GM12801 (cell line): ENCODE results near the gene DAZAP1.

ENCODE experiments used
- TF ChIP-seq, protein P1 (sequence below): IDR thresholded peaks from one replicate; pipeline ENCODE4 v1.5.1; 2011; ENCODE audit warnings: control low read depth; ENCODE audit not compliant: insufficient read length; ENCODE audit errors: extremely low read depth

The DAZAP1 gene

DNA sequence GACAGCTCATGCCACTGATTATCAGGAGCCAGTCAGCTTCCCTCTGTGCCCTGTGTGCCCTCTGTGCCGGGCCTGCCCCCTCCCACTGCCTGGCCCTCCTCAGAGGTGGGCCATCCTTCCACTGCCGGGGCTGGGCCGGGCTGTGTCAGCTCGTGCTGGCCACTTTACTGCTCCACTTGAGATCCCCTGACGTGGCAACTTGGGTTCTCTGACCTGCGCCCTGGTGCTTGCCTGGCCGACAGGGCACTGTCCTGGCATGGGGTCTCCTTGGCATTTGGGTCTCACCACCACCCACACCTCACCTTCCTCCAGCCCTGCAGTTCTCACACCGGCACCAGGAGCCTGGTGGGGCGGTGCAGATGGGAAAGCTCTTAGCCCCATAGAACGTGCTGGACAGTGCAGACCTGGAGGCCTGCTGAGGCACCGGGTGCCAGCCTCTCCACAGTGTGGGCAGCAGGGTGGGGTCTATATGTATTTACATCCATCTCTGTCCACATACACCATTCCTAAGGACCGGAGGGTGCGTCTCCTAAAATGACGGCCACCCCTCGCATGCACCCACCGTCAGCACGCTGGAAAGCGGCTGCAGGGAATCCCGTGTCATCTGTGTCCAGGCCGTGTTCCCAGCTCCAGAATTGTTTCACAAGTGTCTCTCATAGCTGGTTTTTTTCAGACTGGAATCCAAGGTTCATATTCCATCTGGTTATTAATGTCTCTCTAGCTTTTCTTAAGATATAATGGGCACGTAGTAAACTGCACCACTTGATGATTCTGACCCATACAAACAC, 11.8 kb downstream of the DAZAP1 start:
- TF ChIP-seq, protein P1, sequence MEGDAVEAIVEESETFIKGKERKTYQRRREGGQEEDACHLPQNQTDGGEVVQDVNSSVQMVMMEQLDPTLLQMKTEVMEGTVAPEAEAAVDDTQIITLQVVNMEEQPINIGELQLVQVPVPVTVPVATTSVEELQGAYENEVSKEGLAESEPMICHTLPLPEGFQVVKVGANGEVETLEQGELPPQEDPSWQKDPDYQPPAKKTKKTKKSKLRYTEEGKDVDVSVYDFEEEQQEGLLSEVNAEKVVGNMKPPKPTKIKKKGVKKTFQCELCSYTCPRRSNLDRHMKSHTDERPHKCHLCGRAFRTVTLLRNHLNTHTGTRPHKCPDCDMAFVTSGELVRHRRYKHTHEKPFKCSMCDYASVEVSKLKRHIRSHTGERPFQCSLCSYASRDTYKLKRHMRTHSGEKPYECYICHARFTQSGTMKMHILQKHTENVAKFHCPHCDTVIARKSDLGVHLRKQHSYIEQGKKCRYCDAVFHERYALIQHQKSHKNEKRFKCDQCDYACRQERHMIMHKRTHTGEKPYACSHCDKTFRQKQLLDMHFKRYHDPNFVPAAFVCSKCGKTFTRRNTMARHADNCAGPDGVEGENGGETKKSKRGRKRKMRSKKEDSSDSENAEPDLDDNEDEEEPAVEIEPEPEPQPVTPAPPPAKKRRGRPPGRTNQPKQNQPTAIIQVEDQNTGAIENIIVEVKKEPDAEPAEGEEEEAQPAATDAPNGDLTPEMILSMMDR = no peak

DNA sequence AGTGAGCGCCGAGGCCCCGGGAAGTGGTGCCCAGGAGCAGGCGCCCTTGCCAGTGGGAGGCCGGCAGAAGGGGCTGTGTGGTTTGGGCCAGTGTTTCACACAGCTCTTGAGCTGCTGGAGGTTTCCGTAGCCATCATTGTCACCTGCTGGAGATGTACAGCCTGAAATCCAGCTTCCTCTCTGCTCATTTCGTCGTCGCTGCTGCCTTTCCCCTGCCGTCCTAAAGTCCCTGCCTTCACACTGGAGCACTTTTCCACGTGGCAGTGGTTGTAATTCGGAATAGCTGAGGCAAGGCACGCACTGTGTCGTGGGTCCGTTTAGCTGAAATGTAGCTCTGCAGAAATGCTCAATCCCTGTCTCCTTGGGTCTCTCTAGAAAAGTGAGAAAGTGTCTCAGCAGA, 13.2 kb downstream of the DAZAP1 start:
- TF ChIP-seq, protein P1 = no peak

- TF ChIP-seq, protein P1 = no peak
These were observed 14.0 kb downstream of the DAZAP1 start for GRCh38 chr19:1421218-1421957.

GRCh38 chr19:1421958-1422305, 14.5 kb downstream of the DAZAP1 start:
- TF ChIP-seq, protein P1 = no peak

GRCh38 chr19:1422360-1422759, 15.0 kb downstream of the DAZAP1 start:
- TF ChIP-seq, protein P1 = no peak

DNA sequence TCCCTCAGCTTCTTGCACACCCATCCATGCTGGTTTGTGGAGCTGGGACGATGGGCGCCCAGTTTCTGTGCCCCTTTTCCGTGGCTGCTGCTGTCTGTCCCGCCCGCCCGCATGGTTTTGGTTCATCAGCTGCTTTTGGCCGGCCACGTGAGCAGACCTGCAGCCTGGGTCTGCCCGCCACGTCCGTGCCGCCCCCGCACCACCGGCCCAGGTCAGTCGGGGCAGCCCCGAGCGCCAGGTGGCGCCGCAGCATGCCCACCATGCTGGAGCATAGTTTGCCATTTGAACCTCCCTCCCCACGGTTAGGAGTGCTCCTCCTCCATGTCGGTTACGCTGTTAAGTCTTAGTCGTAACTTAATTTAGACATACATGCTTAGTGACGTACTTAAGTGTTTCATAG, 15.6 kb downstream of the DAZAP1 start:
- TF ChIP-seq, protein P1 = no peak

- TF ChIP-seq, protein P1 = no peak
These were observed 16.2 kb downstream of the DAZAP1 start for GRCh38 chr19:1423436-1424191.
